Tibial nerve (tissue), 4 donors: ENCODE data around the gene PRR30.

Source experiments
- EP300 ChIP-seq, 2 donors: sonication (generic); formaldehyde crosslinking; IDR thresholded peaks; one replicate each; pipeline ENCODE4 v1.6.1; 2017; ENCODE audit warnings: antibody characterized with exemption in 2 of 2, mild to moderate bottlenecking in 1 of 2
- POLR2A ChIP-seq, 2 donors: fragments of 450-650 bp; IDR thresholded peaks; one replicate each; pipeline ENCODE4 v1.6.1; 2017; ENCODE audit warnings: antibody characterized with exemption in 2 of 2, mild to moderate bottlenecking in 2 of 2, moderate library complexity in 2 of 2
- TF ChIP-seq, protein P1 (sequence below), 5 experiments: fragments of 200-600 bp in 3 of 5; fragments of 450-650 bp in 2 of 5; sonication (generic) in 3 of 5; IDR thresholded peaks; one replicate each; pipeline ENCODE4 v1.5.1; 2016 to 2019; ENCODE audit warnings: antibody characterized with exemption in 5 of 5, mild to moderate bottlenecking in 3 of 5, moderate library complexity in 2 of 5

DNA sequence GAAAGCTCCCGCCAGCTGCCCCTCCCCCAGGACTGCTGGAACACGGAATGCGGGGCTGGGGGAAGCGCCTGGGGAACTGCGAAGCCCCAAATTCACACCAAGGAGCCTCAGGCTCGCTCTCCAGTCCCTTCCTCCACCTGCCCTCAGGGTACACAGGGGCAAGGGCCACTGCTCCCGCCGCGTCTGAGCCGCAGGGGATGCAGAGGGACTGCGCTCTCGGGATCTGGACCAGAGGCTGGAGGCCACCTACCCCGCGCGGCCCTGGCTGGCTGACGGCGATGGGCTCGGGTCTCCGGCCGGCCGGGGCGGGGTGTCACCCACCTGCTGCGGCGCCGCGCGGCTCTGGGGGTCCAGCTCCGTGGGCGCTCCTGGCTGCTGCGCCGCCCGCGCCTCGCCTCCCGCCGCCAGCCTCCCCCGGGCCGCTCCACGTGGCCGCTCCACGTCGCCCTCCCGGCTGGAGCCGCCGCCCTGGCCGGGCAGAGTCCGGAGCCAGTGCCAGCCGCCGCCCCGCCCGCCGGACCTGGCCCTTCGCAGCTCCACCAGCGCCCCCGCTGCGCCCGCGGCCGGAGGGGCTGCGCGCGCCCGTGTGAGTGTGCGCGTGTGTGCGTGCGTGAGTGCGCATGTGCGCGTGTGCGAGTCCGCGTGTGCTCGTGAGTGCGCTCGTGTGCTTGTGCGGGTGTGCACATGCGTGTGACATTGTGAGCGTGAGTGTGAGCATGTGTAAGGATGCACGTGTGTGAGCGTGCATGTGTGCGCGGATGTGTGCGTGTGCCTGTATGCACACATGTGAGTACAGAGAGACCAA is 20.5 kb downstream of the PRR30 start, which contains the start of gene CGREF1:
- TF ChIP-seq, protein P1, sequence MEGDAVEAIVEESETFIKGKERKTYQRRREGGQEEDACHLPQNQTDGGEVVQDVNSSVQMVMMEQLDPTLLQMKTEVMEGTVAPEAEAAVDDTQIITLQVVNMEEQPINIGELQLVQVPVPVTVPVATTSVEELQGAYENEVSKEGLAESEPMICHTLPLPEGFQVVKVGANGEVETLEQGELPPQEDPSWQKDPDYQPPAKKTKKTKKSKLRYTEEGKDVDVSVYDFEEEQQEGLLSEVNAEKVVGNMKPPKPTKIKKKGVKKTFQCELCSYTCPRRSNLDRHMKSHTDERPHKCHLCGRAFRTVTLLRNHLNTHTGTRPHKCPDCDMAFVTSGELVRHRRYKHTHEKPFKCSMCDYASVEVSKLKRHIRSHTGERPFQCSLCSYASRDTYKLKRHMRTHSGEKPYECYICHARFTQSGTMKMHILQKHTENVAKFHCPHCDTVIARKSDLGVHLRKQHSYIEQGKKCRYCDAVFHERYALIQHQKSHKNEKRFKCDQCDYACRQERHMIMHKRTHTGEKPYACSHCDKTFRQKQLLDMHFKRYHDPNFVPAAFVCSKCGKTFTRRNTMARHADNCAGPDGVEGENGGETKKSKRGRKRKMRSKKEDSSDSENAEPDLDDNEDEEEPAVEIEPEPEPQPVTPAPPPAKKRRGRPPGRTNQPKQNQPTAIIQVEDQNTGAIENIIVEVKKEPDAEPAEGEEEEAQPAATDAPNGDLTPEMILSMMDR (IDR thresholded peaks at IDR 0.05) = no peak
- TF ChIP-seq EP300 (IDR thresholded peaks at IDR 0.05) (no peak), POLR2A (IDR thresholded peaks at IDR 0.05) (no peak)
